K562 (cell line): ENCODE measurements around the gene CMTM8. TPM values are rescaled to one million over a fixed set of nuclear protein-coding genes. Genes with fewer than 3 reads are reported as not detected.
A peak's percentile ranks its signal among the peaks of the same experiment; 100 is the strongest.

Source experiments
- ATAC-seq: fragments of 200-7000 bp; cut with Tn5 transposase; 3 replicates; pipeline ENCODE4 v1.9.1; 2020; ENCODE audit warnings: moderate library complexity
- BruUV-seq: library from RNA; stranded (reverse); fragments of 400-500 nt; replicated peaks from 2 replicates; lab custom pipeline; 2021; lab: Mats Ljungman, UMichigan
- CTCF ChIA-PET: fragments of 300-600 bp; formaldehyde crosslinking; extraction: SDS; loops from one replicate; lab custom pipeline; 2021; ENCODE audit warnings: low intra/inter-chr PET ratio; lab: Yijun Ruan, JAX
- POLR2A ChIA-PET: fragments of 300-600, 350-650 bp; sonication (Branson Sonifier 250); formaldehyde crosslinking; extraction: SDS; loops from one replicate; lab custom pipeline; 2021; ENCODE audit warnings: antibody characterized with exemption, inconsistent platforms; lab: Yijun Ruan, JAX
- DNase-seq, 4 experiments: peaks; one replicate each; pipeline versions ENCODE4 v3.0.0 to v3.0.0-alpha.2; 2011 to 2018; ENCODE audit warnings: low spot score in 3 of 4, mixed read lengths in 3 of 4; ENCODE audit errors: extremely low read depth in 1 of 4
- FAIRE-seq: peaks from 2 replicates; lab custom pipeline; 2011; peaks lifted over from hg19 to GRCh38; lab: Jason Lieb, UNC
- H2AFZ ChIP-seq: 2 replicates; pipeline ENCODE4 v1.6.0; 2011; ENCODE audit warnings: low read depth, low read length, control low read depth, inconsistent platforms
- H3K27ac ChIP-seq: fragments of 200-600 bp; 3 replicates; pipeline ENCODE4 v1.8.0; 2011; ENCODE audit warnings: low read depth, mild to moderate bottlenecking, control low read depth, inconsistent platforms, low read length, moderate library complexity, mixed read lengths; ENCODE audit errors: extremely low read depth
- H3K27me3 ChIP-seq, 2 experiments: fragments of 300-600 bp in 1 of 2; 2 replicates in 1 of 2; 3 replicates in 1 of 2; pipeline versions ENCODE4 v1.6.0 to v1.8.0; 2011; ENCODE audit warnings: inconsistent platforms in 2 of 2, low read length in 2 of 2, mild to moderate bottlenecking in 1 of 2, mixed read lengths in 1 of 2, moderate library complexity in 1 of 2; ENCODE audit not compliant: control insufficient read depth in 2 of 2, insufficient read depth in 2 of 2
- H3K36me3 ChIP-seq: fragments of 300-600 bp; 3 replicates; pipeline ENCODE4 v1.8.0; 2011; ENCODE audit warnings: mild to moderate bottlenecking, low read length, inconsistent platforms; ENCODE audit not compliant: control insufficient read depth, insufficient read depth
- H3K4me1 ChIP-seq, 2 experiments: fragments of 200-600 bp in 1 of 2; replicated peaks in 1 of 2; 2 replicates in 1 of 2; 3 replicates in 1 of 2; pipeline versions ENCODE4 v1.5.1 to v1.8.0; 2011; ENCODE audit warnings: inconsistent platforms in 2 of 2, low read length in 2 of 2, mild to moderate bottlenecking in 1 of 2, mixed read lengths in 1 of 2, moderate library complexity in 1 of 2; ENCODE audit not compliant: control insufficient read depth in 2 of 2, insufficient read depth in 2 of 2
- H3K4me2 ChIP-seq: 2 replicates; pipeline ENCODE4 v1.6.1; 2011; ENCODE audit warnings: low read length, control low read depth, inconsistent platforms, mixed read lengths; ENCODE audit not compliant: insufficient read depth
- H3K4me3 ChIP-seq: fragments of 200-600 bp; sonication (generic), shearing (Covaris generic); 2 replicates; pipeline ENCODE4 v1.5.1; 2016; ENCODE audit warnings: control low read depth, inconsistent platforms
- H3K79me2 ChIP-seq: fragments of 200-600 bp; 3 replicates; pipeline ENCODE4 v1.8.0; 2011; ENCODE audit warnings: low read length, inconsistent platforms; ENCODE audit not compliant: control insufficient read depth, insufficient read depth
- H3K9ac ChIP-seq, 2 experiments: 2 replicates each; pipeline versions ENCODE4 v1.6.0 to v1.6.1; 2011; ENCODE audit warnings: low read depth in 2 of 2, low read length in 2 of 2, control low read depth in 1 of 2, inconsistent platforms in 1 of 2, mild to moderate bottlenecking in 1 of 2, mixed read lengths in 1 of 2; ENCODE audit not compliant: insufficient read depth in 1 of 2
- H3K9me1 ChIP-seq: one replicate; pipeline ENCODE4 v1.6.0; 2011; ENCODE audit warnings: inconsistent platforms, mild to moderate bottlenecking, low read length, moderate library complexity; ENCODE audit not compliant: control insufficient read depth, insufficient read depth
- H3K9me3 ChIP-seq: replicated peaks from 2 replicates; pipeline ENCODE4 v1.5.1; 2011; ENCODE audit warnings: low read depth, low read length, inconsistent platforms; ENCODE audit not compliant: control insufficient read depth, insufficient read depth
- H4K20me1 ChIP-seq: replicated peaks from 2 replicates; pipeline ENCODE4 v1.6.1; 2011; ENCODE audit warnings: low read length, inconsistent platforms, mixed read lengths; ENCODE audit not compliant: control insufficient read depth, insufficient read depth
- CBX8 ChIP-seq: fragments of 200-600 bp; sonication (generic); IDR thresholded peaks from 2 replicates; pipeline ENCODE4 v1.6.1; 2012; ENCODE audit warnings: borderline replicate concordance, mixed run types, low read depth, mild to moderate bottlenecking, moderate library complexity, mixed read lengths, low read length, control low read depth, inconsistent platforms; ENCODE audit not compliant: poor library complexity, severe bottlenecking; ENCODE audit errors: extremely low read depth
- DACH1 ChIP-seq: fragments of 450-650 bp; IDR thresholded peaks from 2 replicates; pipeline ENCODE4 v1.6.1; 2018; ENCODE audit not compliant: partially characterized antibody
- DPF2 ChIP-seq: fragments of 450-650 bp; IDR thresholded peaks from 2 replicates; pipeline ENCODE4 v1.6.1; 2016
- EHMT2 ChIP-seq: fragments of 450-650 bp; IDR thresholded peaks from 2 replicates; pipeline ENCODE4 v1.6.1; 2018; ENCODE audit warnings: antibody characterized with exemption
- EZH2 ChIP-seq: IDR thresholded peaks from 2 replicates; pipeline ENCODE4 v1.6.1; 2012; ENCODE audit warnings: low read depth, mild to moderate bottlenecking, inconsistent platforms, low read length, borderline replicate concordance
- HNRNPLL ChIP-seq: fragments of 200-400 bp; formaldehyde crosslinking; IDR thresholded peaks from 2 replicates; pipeline ENCODE4 v1.6.1; 2017; ENCODE audit warnings: low read length, low read depth, mild to moderate bottlenecking; ENCODE audit not compliant: poor library complexity, severe bottlenecking
- L3MBTL2 ChIP-seq: fragments of 450-650 bp; IDR thresholded peaks from 2 replicates; pipeline ENCODE4 v1.6.1; 2016; ENCODE audit warnings: mild to moderate bottlenecking, moderate library complexity
- LCOR ChIP-seq: sonication (generic); formaldehyde crosslinking; IDR thresholded peaks from 2 replicates; pipeline ENCODE4 v1.8.0; 2022; ENCODE audit warnings: mild to moderate bottlenecking, missing genetic modification reagents
- MECOM ChIP-seq: fragments of 250-450 bp; sonication (Bioruptor Pico); IDR thresholded peaks from 2 replicates; pipeline ENCODE4 v1.8.0; 2022; ENCODE audit warnings: inconsistent platforms
- RB1 ChIP-seq: fragments of 450-650 bp; IDR thresholded peaks from 2 replicates; pipeline ENCODE4 v1.6.1; 2017; ENCODE audit warnings: low read depth, mild to moderate bottlenecking
- SPI1 ChIP-seq: IDR thresholded peaks from 2 replicates; pipeline ENCODE4 v1.6.1; 2011; ENCODE audit warnings: low read depth, low read length, control low read depth, borderline replicate concordance
- TEAD1 ChIP-seq, 2 experiments: fragments of 450-650 bp in 1 of 2; sonication (generic) in 1 of 2; formaldehyde crosslinking; IDR thresholded peaks; 2 replicates each; pipeline versions ENCODE4 v1.4.0 to v1.8.0; 2020 to 2022; ENCODE audit warnings: mild to moderate bottlenecking in 2 of 2, missing genetic modification reagents in 1 of 2
- XRCC3 ChIP-seq: fragments of 450-650 bp; IDR thresholded peaks from 2 replicates; pipeline ENCODE4 v1.6.1; 2017; ENCODE audit warnings: mild to moderate bottlenecking, moderate library complexity
- ZBTB7A ChIP-seq: IDR thresholded peaks from 2 replicates; pipeline ENCODE4 v1.6.1; 2011; ENCODE audit warnings: low read depth, mild to moderate bottlenecking, low read length, moderate library complexity, borderline replicate concordance; ENCODE audit not compliant: control insufficient read depth
- ZBTB8A ChIP-seq: fragments of 450-650 bp; IDR thresholded peaks from 2 replicates; pipeline ENCODE4 v1.6.1; 2018; ENCODE audit warnings: mild to moderate bottlenecking, moderate library complexity; ENCODE audit not compliant: partially characterized antibody
- WGBS: fragments of 100-300 bp; shearing (Covaris generic); methylation state at CpG from one replicate; pipeline ENCODE4 v1.1.6; 2016; ENCODE audit warnings: low coverage, mixed read lengths; ENCODE audit not compliant: insufficient coverage; ENCODE audit errors: missing lambda C conversion rate; 5-methylcytosine and 5-hydroxymethylcytosine counted together
- in situ Hi-C: fragments of 300-500 bp; cut with MboI; formaldehyde crosslinking; loops from 4 replicates; pipeline ENCODE4 v1.15.0; 2018; ENCODE audit warnings: inconsistent platforms, mixed read lengths
- intact Hi-C: fragments of 100-400 bp; cut with micrococcal nuclease; formaldehyde crosslinking; loops from 2 replicates; pipeline ENCODE4 v1.14.2; 2022
- polyA plus RNA-seq, 8 experiments: library from polyadenylated mRNA; depleted of rRNA in 4 of 8; stranded (reverse) in 5 of 8; unstranded in 3 of 8; fragments of >200 nt; fragmentation: Nextera tagmentation in 2 of 8; fragmentation: Illumina TruSeq in 1 of 8; extraction: Ambion mirVana in 2 of 8; extraction: Trizol in 1 of 8; gene quantifications; 2 replicates each; pipeline versions ENCODE4 v1.2.1 to v1.2.3, GENCODE V29; 2011 to 2014; ENCODE audit warnings: inconsistent platforms in 1 of 8, missing spikeins in 1 of 8
- total RNA-seq, 7 experiments: library from RNA; depleted of rRNA in 6 of 7; stranded (reverse); fragments of >200 nt in 6 of 7; fragmentation: Illumina TruSeq in 2 of 7; extraction: Trizol in 2 of 7; gene quantifications; 2 replicates each; pipeline versions ENCODE4 v1.2.1 to v1.2.3, GENCODE V29; 2011 to 2021; ENCODE audit warnings: low replicate concordance in 1 of 7

Gene CMTM8
- total and polyA plus RNA-seq, 9 of the 15 experiments (the other 6 are each of a cell fraction or from before 2014, with no cell fraction given) = not detected

- TF ChIP-seq SPI1 (peak; percentile 63; the same call in 1 of the 2 replicates), TEAD1 (CRISPR knock-in tag; IDR thresholded peaks at IDR 0.05) (no peak)
- Histone ChIP-seq H3K9me3 (no peaks in the 10 kb centered on the region), H3K4me1 (no peaks in the 10 kb centered on the region), H3K4me3 (no peak overlapping the region), H3K27me3 (peaks cover 16 to 23% of the 10 kb centered on the region in 2 experiments), H3K9me1 (no peaks in the 10 kb centered on the region), H3K4me2 (no peak overlapping the region), H3K27ac (no peak overlapping the region), H3K36me3 (no peaks in the 10 kb centered on the region), H3K9ac (no peak overlapping the region), H3K79me2 (no peaks in the 10 kb centered on the region), H2AFZ (no peak overlapping the region), H4K20me1 (no peaks in the 10 kb centered on the region)
- no peak for FAIRE-seq
- BruUV-seq = no TSS peak
- ChIA-PET CTCF (no interaction called here), POLR2A (interaction anchor here (0.8 kb wide), 1 partner anchor 60 kb away, joined by 3 read pairs; no protein-coding TSS in a partner anchor)
- in situ Hi-C loops (no loop called here), intact Hi-C loops (no loop called here)
- no peak for DNase-seq
- ATAC-seq = no peak
- 0% methylated on average over 2 of the region's 2 CpGs for WGBS
Observed at GRCh38 chr3:32319607-32320006, 81.1 kb downstream of the CMTM8 start.

- POLR2A ChIA-PET = interaction anchor here (0.8 kb wide), 1 partner anchor 61 kb away, joined by 3 read pairs; no protein-coding TSS in a partner anchor
- Histone ChIP-seq H3K27me3 (peaks cover 16 to 23% of the 10 kb centered on the region in 2 experiments), H3K79me2 (no peaks in the 10 kb centered on the region), H2AFZ (no peak overlapping the region), H3K9me1 (no peaks in the 10 kb centered on the region), H3K9ac (no peak overlapping the region)
- CTCF ChIA-PET = no interaction called here
- intact Hi-C loops = no loop called here
- TF ChIP-seq EHMT2 = no peak
- TF ChIP-seq MECOM (CRISPR knock-in tag) = no peak
- no peak for TF ChIP-seq L3MBTL2
- no peak for TF ChIP-seq HNRNPLL
- no peak for TF ChIP-seq ZBTB7A
- no peak for TF ChIP-seq ZBTB8A
- no peak for TF ChIP-seq EZH2
- no peak for TF ChIP-seq DACH1
- TF ChIP-seq XRCC3 = no peak
- no peak for TF ChIP-seq RB1
- no peak for TF ChIP-seq CBX8
- no peak for TF ChIP-seq DPF2
- TF ChIP-seq LCOR (CRISPR knock-in tag) = no peak
- TF ChIP-seq, all 486 proteins: peak for 0
- FAIRE-seq = no peak
- no peaks in the 10 kb centered on the region for H3K9me3 ChIP-seq
- no peak overlapping the region for H3K4me2 ChIP-seq
- no peak overlapping the region for H3K27ac ChIP-seq
- in situ Hi-C loops = no loop called here
- WGBS = 0% methylated on average over 6 of the region's 6 CpGs
- no peaks in the 10 kb centered on the region for H3K4me1 ChIP-seq
- H4K20me1 ChIP-seq = no peaks in the 10 kb centered on the region
- no peaks in the 10 kb centered on the region for H3K36me3 ChIP-seq
- ATAC-seq = no peak
- DNase-seq = no peak
- BruUV-seq = no TSS peak
- H3K4me3 ChIP-seq = no peak overlapping the region
Observed at GRCh38 chr3:32320080-32320479, 81.6 kb downstream of the CMTM8 start.
